ENCODE data around the gene NBEA.

Gene NBEA

GRCh38 chr13:35179920-35180663 lies 238.0 kb downstream of the NBEA start:
- no peak for DNase-seq (ENCODE audit: low read depth)

- DNase-seq (ENCODE audit: low read depth), result peak; percentile 54
These were observed 248.2 kb downstream of the NBEA start for GRCh38 chr13:35190241-35190640.

- peak; percentile 18 for DNase-seq (ENCODE audit: low read depth)
These were observed 249.8 kb downstream of the NBEA start for GRCh38 chr13:35191883-35192282.

GRCh38 chr13:35198613-35199200 lies 256.6 kb downstream of the NBEA start:
- DNase-seq (ENCODE audit: low read depth), result no peak

- no peak for DNase-seq (ENCODE audit: low read depth)
These were observed 266.5 kb downstream of the NBEA start for GRCh38 chr13:35208587-35208986.

GRCh38 chr13:35210261-35210660 lies 268.2 kb downstream of the NBEA start:
- DNase-seq (ENCODE audit: low read depth), result no peak

GRCh38 chr13:35211949-35212348 lies 269.9 kb downstream of the NBEA start:
- no peak for DNase-seq (ENCODE audit: low read depth)

GRCh38 chr13:35213911-35214310 lies 271.8 kb downstream of the NBEA start:
- DNase-seq (ENCODE audit: low read depth), result no peak

- no peak for DNase-seq (ENCODE audit: low read depth)
These were observed 274.1 kb downstream of the NBEA start for GRCh38 chr13:35216131-35216530.

GRCh38 chr13:35219021-35219420 lies 277.0 kb downstream of the NBEA start:
- DNase-seq (ENCODE audit: low read depth), result no peak

GRCh38 chr13:35225159-35225558 lies 283.1 kb downstream of the NBEA start:
- no peak for DNase-seq (ENCODE audit: low read depth)

- DNase-seq (ENCODE audit: low read depth), result no peak
These were observed 283.5 kb downstream of the NBEA start for GRCh38 chr13:35225582-35225981.

GRCh38 chr13:35228536-35228935 lies 286.5 kb downstream of the NBEA start:
- no peak for DNase-seq (ENCODE audit: low read depth)

- no peak for DNase-seq (ENCODE audit: low read depth)
These were observed 289.4 kb downstream of the NBEA start for GRCh38 chr13:35231426-35231825.

GRCh38 chr13:35238274-35238673 lies 296.2 kb downstream of the NBEA start:
- no peak for DNase-seq (ENCODE audit: low read depth)

- no peak for DNase-seq (ENCODE audit: low read depth)
These were observed 310.6 kb downstream of the NBEA start for GRCh38 chr13:35252536-35253205.

- DNase-seq (ENCODE audit: low read depth), result no peak
These were observed 313.2 kb downstream of the NBEA start for GRCh38 chr13:35255241-35255640.

- DNase-seq (ENCODE audit: low read depth), result no peak
These were observed 314.5 kb downstream of the NBEA start for GRCh38 chr13:35256459-35257148.

- DNase-seq (ENCODE audit: low read depth), result no peak
These were observed 318.2 kb downstream of the NBEA start for GRCh38 chr13:35260316-35260715.

GRCh38 chr13:35266412-35266811 lies 324.3 kb downstream of the NBEA start:
- no peak for DNase-seq (ENCODE audit: low read depth)

- no peak for DNase-seq (ENCODE audit: low read depth)
These were observed 336.8 kb downstream of the NBEA start for GRCh38 chr13:35278917-35279316.

- DNase-seq (ENCODE audit: low read depth), result no peak
These were observed 337.4 kb downstream of the NBEA start for GRCh38 chr13:35279500-35279899.

- peak; percentile 1 for DNase-seq (ENCODE audit: low read depth)
These were observed 341.8 kb downstream of the NBEA start for GRCh38 chr13:35283856-35284255.
